ENCODE results near the gene SH3YL1. TPM values are rescaled to one million over a fixed set of nuclear protein-coding genes. Genes with fewer than 3 reads are reported as not detected.

The SH3YL1 gene
- total RNA-seq: 90.3 TPM

- peak; percentile 77 for DNase-seq (ENCODE audit: low spot score)
Measured at GRCh38 chr2:263774-264492, at the start of gene SH3YL1. Gene SH3YL1, minus strand, starts transcription at chr2:264032. Its CDS starts 48 bp downstream, at chr2:263984.

- no peak for DNase-seq (ENCODE audit: low spot score)
Measured at GRCh38 chr2:310994-311393, 47.2 kb upstream of the SH3YL1 start.

GRCh38 chr2:309954-310510, 46.2 kb upstream of the SH3YL1 start:
- DNase-seq (ENCODE audit: low spot score): no peak

- no peak for DNase-seq (ENCODE audit: low spot score)
Measured at GRCh38 chr2:309148-309953, 45.5 kb upstream of the SH3YL1 start.

- no peak for DNase-seq (ENCODE audit: low spot score)
Measured at GRCh38 chr2:305366-305765, 41.5 kb upstream of the SH3YL1 start.

- DNase-seq (ENCODE audit: low spot score): no peak
Measured at GRCh38 chr2:296354-296753, 32.5 kb upstream of the SH3YL1 start.

- DNase-seq (ENCODE audit: low spot score): no peak
Measured at GRCh38 chr2:295090-295489, 31.3 kb upstream of the SH3YL1 start.

- DNase-seq (ENCODE audit: low spot score): peak; percentile 74
Measured at GRCh38 chr2:290090-290722, 26.4 kb upstream of the SH3YL1 start.

- no peak for DNase-seq (ENCODE audit: low spot score)
Measured at GRCh38 chr2:289362-290089, 25.7 kb upstream of the SH3YL1 start.

GRCh38 chr2:288758-289361, 25.0 kb upstream of the SH3YL1 start:
- DNase-seq (ENCODE audit: low spot score): no peak

GRCh38 chr2:287911-288757, 24.3 kb upstream of the SH3YL1 start, which contains the start of gene ALKAL2:
Gene ALKAL2, minus strand, starts transcription at chr2:288091. Its CDS starts 256 bp downstream, at chr2:287835.
- DNase-seq (ENCODE audit: low spot score): no peak

- no peak for DNase-seq (ENCODE audit: low spot score)
Measured at GRCh38 chr2:287471-287885, 23.6 kb upstream of the SH3YL1 start.

GRCh38 chr2:286774-287392, 23.1 kb upstream of the SH3YL1 start:
- no peak for DNase-seq (ENCODE audit: low spot score)

GRCh38 chr2:286035-286434, 22.2 kb upstream of the SH3YL1 start:
- no peak for DNase-seq (ENCODE audit: low spot score)

GRCh38 chr2:285531-285930, 21.7 kb upstream of the SH3YL1 start:
- no peak for DNase-seq (ENCODE audit: low spot score)

- DNase-seq (ENCODE audit: low spot score): no peak
Measured at GRCh38 chr2:284896-285492, 21.2 kb upstream of the SH3YL1 start.

- no peak for DNase-seq (ENCODE audit: low spot score)
Measured at GRCh38 chr2:283996-284794, 20.4 kb upstream of the SH3YL1 start.

Data from ureter (tissue), 1 donor.